SW480 (cell line): ENCODE data around the gene IRX5.

Experiments
- DNase-seq: peaks from one replicate; pipeline ENCODE4 v3.0.0-alpha.2; 2016; ENCODE audit warnings: low spot score

IRX5 gene

DNA sequence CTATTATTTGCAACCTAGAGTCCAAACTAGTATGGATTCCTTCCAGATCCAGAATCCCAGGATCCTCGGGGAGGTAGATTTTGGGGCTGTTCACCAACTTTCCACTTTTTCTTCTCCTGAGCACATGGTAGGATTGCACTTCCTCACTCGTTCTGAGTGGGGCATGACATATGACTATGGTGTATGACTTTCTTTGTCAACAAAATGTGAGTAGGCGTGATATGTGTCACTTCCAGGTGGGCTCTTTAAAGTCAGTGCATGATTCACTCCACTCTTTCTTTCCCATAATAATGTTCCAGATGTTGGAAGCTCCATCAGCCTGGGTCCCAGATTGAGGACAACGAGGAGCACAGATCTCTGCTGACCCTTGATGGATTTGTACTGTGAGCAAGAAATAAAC lies 21.5 kb downstream of the IRX5 start:
- DNase-seq: no peak

DNA sequence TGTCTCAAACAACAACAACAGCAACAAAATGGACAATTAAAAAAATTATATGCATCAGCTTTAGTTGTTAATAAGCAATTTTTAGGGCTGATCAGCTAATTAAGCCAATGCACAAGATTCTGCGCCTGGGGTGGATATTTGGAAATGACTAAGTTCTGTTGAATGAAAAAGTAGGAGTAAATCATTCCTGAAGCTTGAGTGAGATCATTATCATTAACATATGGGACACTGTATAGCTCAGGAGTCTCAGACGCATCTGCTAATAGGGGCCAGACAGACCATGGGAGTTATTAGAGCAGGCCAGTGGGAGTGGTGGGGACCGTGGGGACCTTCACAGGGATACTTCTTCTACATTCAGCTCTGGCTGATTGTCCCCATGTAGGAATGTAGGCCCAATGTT lies 22.8 kb downstream of the IRX5 start:
- no peak for DNase-seq

DNA sequence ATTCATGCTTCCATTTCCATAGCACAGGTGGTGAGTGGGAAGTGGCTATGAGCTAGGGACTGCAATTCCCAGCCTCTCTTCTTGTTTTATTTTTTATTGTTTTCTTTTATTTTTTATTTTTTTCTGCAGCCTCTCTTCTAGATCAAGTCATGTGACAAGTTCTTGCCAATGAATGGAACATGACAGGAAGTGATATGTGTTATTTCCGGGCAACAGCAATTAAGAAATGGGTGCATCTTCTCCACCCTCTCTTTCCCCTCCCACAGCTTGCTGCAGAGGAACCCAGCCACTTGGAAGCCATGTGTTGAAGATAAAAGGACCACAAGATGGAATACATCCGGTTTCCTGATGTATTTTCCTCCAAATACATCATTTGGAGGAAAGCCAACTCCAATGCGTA lies 23.6 kb downstream of the IRX5 start:
- no peak for DNase-seq

DNA sequence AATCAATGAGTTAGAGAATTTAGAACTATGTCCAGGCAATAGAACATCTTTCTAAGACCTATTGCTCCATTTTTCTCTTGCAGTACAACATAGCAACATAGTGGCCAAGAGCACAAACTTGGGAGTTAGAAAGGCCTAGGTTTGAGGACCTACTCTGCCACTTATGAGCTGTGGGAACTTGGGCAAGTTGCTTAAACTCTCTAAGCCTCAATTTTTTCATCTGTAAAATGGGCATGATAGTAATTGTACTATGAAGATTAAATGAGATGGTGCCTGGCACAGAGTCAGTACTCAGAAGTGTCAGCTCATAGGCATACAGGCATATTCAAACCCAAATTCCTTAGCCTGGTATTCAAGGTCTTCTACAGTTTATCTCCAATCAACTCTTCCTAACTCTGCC lies 25.1 kb downstream of the IRX5 start:
- no peak for DNase-seq

DNA sequence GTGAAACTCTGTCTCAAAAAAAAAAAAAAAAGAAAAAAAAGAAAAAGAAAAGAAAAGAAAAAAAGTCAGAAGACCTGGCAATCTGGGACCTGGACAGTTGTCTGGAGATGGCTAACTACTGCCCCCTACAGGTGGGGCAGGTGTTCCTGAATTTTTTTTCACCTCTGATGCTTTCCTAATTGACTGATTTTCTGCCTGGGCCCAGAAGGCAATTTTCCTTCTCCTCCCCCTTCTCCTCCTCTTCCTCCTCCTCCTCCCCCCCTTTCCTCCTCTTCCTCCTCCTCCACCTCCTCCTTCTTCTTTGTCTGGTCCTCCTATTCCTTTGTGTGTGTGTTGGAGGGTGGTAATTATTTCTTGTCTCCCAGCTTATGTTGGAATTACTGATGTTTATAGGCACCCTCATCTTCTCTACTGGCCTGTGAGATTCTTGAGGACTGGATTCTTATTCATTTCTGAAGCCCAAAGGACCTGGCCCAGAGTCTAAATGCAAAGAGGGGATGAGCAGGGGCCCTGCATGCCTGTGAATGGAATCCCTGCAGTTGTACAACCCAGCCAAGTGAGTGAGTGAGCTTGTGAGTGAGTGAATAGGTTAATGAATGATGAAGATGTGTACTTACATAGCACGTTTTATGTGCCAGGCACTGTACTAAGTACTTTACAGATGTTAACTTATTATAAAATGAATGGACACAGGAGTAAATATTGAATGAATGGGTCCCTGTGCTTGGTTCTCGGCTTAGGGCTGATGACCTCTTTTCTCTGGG lies 26.9 kb downstream of the IRX5 start:
- DNase-seq: peak; percentile 28

DNA sequence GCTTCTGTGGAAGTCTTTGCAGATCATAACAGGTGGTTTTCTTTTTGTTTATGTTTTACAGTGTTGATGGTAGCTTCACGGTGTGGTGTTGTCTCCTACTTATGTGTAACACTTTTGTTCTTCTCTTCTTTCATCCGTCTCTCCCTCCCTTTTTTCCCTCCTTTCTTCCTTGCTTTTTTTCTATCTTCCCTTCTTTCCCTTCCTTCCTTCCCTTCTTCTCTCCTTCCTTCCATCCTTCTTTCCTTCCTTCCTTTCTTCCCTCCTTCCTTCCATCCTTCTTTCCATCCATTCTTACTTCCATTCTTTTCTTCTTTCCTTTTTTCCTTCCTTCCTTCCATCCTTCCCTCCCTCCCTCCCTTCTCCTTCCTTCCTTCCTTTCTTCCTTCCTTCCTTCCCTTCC lies 31.4 kb downstream of the IRX5 start:
- no peak for DNase-seq

DNA sequence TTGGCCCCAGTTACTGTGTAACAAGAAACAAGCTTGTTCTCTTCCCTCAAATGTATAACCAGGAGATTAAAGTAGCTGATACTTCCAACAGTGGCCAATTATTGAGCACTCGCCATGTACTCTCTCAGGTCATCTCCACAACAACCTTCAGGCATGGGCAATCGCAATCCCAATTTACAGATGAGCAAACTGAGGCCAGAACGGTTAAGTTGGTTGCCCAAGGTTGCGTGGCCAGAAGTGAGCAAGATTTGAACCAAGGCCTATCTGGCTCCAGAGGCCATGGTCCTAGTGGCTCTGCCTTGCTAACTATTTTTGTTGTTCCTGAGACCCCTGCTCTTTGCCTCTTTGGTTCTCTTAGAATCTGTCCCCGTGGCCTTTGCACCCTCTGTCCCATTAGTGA lies 33.6 kb downstream of the IRX5 start:
- no peak for DNase-seq

DNA sequence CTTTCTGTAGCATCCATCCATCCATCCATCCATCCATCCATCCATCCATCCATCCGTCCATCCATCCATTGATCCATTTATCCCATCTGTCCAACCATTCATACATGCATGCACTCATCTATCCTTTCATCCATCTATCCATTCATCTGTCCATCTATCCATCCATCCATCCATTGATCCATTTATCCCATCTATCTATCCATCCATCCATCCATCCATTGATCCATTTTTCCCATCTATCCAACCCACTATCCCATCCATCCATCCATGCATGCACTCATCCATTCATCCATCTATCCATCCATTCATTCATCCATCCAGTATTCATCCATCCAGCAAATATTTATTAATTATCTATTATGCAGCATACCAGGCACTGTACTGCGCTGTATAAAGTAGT lies 34.8 kb downstream of the IRX5 start:
- DNase-seq: no peak

DNA sequence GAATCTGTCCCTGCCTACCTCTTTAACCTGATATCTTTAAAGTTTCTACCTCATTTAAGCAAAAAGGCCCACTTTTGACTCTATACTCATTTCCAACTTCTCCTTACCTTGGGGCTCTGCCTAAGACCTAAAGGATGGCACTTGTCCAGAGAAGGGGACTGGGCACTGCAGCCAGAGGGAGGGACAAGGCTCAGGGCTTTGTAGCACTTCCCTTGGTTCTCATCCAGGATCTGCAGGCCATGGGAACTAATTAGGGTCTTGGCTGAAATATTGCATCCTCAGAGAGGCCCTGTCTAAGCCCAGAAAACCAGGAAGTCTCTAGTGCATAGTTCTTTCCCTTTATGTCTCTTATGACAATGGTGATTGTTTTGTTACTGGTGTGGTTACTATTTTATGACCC lies 37.3 kb downstream of the IRX5 start:
- no peak for DNase-seq

DNA sequence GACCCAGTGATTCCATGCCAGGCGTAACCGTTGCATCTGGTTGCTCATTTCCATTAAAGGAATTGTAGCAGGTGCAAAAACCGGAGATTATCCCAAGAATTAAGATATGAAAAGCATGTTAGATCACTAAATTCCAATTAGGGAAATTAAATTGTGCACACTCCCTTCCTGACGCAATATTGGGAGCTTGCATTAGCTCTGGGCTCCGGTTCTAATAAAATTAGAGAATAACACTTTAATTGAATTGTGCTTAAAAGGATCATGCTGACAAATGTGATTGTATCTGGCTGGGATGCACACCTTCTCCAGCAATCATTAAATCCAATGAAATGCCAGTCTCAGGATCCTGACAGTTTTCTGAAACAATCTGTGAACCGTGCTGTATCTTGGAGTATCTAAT lies 38.1 kb downstream of the IRX5 start:
- DNase-seq: no peak

DNA sequence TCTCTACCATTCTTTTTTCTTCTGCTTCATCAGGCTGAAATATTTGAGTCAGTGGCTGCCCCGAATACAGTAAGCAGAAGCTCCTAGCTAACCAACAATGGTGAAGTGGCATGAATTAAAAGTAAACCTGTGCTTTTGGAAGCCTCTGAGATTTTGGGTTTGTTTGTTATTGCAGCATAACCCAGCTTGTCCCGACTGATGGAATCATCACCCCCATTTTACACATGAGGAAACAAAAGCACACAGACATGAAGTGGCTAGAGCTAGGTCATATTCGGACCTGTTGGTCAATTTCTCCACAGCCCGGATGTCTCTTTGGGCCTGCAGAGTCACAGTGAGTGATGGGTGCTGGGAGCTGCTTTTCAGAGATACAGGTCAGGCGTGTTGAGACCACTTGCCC lies 39.4 kb downstream of the IRX5 start:
- DNase-seq: no peak

DNA sequence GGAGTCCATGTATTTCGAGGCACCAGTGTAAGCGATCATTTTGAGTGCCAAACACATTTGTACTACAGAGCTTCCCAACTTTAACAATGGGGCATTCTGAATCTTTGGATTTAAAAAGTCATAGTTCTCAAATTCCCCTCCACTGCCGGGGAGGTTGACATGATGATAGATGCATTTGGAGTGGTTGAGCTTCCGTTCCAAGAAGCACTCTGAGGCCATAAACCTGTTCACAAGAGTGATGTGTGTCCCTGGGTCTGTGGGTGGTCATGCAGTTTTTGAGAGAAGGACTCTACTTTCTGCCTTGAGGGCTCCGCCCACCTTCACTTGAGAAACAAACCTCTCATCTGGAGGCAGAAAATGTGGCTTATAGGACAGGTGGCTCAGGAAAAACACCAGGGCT lies 43.7 kb downstream of the IRX5 start:
- no peak for DNase-seq

DNA sequence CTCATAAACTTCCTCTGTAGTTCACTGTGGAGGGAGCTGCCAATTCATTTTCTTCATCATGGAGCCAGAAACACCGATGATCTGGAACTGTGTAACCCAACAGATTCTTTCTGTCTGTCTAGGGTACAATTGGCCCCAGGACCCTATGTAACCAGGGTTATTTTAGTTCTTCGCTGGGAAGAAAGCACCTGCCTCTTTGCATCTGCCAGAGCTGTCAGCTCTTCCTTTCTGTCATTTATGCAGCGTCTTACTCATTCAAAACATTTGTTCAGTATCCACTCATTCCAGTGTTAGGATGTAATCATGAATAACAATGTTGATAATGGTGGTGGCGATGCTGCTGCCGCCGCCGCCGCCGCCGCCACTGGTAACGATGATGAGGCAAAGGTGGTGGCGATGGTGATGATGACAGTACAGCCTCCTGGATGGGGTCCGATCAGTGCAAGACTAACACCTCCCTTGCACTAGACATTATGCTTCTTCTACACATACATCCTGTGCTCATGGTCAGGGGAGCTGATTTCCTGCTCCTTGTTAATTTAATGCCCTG lies 46.1 kb downstream of the IRX5 start:
- DNase-seq: no peak

DNA sequence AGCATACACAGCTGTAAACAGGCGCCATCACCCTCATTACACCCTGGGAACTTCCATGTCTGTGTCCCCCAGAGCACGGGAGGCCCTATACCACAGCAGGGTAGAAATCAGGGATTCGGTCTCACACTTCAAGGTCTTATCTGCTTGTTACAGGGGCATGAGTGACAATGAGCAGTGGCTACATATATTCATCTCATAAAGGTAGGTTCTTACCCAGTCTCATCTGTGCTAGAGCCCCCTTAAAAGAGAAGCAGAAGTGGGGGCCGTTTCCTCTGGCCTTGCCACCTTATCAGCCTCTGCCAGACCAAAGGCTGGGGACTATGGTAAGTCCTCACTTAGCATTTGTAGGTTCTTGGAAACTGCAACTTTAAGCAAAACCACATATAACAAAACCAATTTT lies 46.5 kb downstream of the IRX5 start:
- DNase-seq: no peak

DNA sequence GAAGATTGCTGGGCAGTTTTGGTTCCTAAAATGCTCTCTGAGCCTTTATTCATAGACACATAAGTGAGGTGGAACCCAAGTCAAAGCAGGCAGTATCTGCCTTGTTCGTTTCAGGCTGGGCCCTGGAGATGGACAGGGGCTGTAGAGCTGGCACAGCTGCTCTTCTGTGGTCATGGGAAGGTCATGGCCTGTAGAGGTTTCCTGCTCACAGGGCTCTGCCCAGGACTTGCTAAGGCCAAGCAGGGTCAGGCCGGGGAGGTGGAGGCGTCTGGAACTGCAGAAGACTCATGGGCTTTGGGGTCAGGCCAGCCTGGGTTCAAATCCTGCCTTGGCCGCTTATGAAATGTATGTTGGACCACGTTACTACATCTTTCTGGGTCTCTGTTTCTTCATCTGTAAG lies 50.2 kb downstream of the IRX5 start:
- no peak for DNase-seq
